GM18907 (cell line): ENCODE results near the gene SPAG5.

Experiments
- ATAC-seq: cut with Tn5 transposase; IDR thresholded peaks from one replicate; pipeline ENCODE4 v1.9.1; 2021; ENCODE audit warnings: mild to moderate bottlenecking, moderate library complexity; ENCODE audit not compliant: unreplicated experiment

Gene SPAG5, protein sequence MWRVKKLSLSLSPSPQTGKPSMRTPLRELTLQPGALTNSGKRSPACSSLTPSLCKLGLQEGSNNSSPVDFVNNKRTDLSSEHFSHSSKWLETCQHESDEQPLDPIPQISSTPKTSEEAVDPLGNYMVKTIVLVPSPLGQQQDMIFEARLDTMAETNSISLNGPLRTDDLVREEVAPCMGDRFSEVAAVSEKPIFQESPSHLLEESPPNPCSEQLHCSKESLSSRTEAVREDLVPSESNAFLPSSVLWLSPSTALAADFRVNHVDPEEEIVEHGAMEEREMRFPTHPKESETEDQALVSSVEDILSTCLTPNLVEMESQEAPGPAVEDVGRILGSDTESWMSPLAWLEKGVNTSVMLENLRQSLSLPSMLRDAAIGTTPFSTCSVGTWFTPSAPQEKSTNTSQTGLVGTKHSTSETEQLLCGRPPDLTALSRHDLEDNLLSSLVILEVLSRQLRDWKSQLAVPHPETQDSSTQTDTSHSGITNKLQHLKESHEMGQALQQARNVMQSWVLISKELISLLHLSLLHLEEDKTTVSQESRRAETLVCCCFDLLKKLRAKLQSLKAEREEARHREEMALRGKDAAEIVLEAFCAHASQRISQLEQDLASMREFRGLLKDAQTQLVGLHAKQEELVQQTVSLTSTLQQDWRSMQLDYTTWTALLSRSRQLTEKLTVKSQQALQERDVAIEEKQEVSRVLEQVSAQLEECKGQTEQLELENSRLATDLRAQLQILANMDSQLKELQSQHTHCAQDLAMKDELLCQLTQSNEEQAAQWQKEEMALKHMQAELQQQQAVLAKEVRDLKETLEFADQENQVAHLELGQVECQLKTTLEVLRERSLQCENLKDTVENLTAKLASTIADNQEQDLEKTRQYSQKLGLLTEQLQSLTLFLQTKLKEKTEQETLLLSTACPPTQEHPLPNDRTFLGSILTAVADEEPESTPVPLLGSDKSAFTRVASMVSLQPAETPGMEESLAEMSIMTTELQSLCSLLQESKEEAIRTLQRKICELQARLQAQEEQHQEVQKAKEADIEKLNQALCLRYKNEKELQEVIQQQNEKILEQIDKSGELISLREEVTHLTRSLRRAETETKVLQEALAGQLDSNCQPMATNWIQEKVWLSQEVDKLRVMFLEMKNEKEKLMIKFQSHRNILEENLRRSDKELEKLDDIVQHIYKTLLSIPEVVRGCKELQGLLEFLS

DNA sequence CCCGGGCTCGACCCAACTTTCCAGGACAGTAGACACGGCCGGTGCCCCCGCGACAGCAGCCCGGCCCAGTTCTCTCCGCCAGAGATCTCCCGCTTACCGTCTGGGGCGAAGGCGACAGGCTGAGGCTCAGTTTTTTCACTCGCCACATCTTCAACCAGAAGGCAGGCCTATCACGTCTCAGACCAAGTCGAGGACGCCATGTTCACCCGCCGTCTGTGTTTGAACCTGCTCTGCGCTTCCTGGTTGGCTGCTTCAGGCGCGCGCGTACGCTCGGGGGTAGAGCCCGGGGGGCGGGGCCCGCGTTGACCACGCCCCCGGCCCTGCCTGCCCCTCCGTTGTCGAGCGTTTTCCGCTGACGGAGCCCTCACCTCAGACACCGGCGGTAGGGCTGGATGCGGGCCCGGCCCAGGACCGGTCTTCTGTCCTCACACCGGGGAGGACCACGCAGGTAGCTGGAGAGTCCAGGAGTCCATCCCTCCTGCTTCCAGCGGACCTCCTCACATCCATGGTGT lies at the start of gene SPAG5:
SPAG5 (minus strand) TSS at position 227 of the 512 bp plus-strand sequence; CDS start at position 148, 79 bp downstream.
- peak; percentile 88 for ATAC-seq

DNA sequence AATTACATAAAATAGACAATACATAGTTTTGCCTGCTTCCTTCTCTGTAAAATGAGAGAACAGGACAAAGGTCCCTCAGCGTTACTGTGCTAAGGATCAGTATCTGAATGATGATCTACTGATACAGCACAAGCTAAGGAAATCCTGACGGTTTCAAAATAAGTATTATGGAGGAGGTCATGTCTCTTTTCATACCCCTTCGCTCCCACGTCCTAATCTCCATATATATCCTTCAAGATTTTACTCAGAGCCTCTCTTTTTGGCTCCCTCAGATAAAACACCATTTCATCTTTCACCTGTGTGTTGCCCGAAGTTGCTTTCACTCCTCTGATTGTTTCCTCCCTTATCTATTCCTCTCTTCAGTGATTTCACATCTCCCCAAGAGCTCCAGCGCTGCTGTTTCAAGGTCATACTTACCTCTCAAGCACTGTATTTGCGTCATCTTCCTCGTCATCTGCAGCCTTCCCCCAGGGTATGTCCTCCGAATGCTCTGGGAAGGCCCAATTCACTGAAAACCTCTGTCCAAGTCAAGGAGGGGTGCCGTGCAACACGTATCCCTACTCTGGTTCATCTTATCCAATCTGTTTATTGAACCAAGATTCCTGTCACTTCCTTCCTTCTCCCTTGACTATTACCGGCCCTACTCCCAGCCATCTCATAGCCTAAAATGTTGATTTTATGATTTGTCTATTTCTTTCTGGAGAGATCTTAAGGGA lies 47.4 kb upstream of the SPAG5 start:
- ATAC-seq = no peak

DNA sequence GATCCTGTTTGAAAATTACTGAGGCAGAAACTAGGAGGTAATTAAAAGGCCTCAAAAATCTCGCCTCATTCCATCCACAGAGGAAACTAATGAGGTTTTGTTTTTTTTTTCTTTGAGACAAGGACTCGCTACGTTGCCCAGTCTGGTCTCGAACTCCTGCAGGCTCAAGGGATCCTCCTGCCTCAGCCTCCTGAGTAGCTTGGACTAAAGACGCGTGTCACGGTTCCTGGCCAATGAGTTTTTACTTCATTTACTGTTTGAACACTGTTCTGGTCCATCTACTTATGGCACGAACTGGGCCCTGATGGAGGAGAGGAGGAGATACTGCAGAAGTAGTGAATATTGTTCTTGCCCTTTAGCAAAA lies 46.7 kb upstream of the SPAG5 start:
- peak; percentile 2 for ATAC-seq

DNA sequence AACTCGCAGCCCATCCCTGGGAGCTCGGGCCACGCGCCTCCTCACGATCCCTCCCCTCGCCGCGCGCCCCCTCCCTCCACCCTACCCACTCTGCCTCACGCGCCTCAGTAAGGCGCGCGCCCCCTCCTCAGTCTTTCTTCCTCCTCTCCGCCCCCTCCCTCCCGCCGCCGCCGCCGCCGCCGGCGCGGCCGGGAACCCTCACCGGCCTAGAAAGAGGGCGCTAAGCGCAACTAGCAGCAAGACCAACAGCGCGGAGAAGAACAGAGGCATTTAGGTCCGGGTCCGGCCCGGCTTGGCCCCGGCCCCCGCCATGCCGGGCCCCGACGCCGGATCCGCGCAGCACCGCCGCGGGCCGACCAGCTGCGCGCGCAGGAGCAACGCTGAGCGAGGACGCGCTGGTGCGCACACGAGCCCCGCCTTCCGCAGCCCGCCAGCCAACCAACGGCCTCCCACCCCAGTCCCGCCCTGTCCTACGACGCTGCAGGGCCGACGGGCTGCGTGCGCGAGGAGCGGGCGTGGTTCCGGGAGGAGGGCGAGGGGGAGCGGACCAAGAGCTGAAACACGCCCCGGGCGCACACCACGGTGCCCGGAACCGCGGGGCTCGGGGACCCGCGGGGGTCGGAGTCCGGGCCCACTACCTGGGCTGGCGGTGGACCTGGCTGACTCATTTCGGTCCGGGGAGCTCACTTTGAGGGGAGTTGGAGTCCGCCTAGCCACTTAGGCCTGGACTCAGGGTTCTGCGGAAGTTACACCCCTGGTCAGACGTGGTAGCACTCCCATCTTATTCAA lies 46.2 kb upstream of the SPAG5 start, which contains the start of gene BLTP2:
BLTP2 (minus strand) TSS at position 372 of the 789 bp plus-strand sequence; CDS start at position 270, 102 bp downstream.
- ATAC-seq = peak; percentile 89

DNA sequence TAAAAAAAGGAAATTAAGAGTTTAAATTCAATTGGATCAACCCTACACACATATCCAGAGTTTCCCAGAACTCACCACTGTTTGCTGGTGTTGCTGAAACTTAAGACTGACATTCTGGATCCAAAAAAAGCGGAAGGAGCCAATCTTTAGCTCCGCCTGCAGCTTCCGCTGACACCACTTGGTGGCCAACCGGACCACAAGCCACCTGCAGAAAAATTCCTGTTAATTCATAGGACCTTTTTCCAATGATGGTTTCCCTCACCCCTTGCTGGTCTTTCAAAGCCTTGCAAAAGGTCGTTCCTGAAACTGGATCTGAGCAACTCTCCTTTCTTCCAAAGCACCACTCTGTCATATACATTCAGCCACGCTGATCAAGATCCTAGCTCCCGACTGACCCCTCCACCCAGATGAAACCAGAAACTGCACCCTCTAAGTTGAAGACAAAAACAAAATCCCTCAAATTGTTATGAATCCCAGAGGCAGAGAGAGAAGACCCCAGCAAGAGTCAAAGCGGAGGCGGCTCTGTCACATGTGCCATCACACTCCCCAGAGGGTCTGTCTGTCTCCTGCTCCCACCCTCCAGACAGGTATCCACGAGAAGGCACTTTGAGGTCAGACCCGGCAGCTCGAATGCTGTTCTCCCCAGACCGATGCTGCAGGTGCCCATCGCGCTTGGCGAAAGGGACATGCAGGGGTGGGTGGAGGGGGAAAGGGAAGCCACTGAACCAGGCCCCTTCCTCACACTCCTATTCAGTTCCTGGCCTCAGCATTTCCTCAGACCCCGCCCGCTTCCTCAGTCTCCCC lies 45.4 kb upstream of the SPAG5 start:
- peak; percentile 29 for ATAC-seq

DNA sequence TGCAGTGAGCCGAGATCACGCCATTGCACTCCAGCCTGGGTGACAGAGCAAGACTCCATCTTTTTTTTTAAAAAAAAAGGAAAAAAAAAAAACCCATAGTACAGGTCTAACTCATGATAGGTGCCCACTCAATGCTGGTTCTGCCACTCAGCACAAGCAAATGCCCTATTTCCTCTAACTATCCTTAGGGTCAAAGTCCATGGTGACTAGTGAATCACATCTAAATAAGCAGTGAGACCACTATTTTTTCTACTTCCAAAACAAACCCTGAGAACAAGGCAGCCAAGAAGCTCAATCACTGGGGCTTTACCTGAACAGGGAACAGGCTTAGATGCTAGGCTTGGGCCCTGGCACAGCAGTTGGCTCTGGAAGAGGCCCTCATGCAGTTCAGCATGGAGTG lies 42.8 kb upstream of the SPAG5 start:
- no peak for ATAC-seq

DNA sequence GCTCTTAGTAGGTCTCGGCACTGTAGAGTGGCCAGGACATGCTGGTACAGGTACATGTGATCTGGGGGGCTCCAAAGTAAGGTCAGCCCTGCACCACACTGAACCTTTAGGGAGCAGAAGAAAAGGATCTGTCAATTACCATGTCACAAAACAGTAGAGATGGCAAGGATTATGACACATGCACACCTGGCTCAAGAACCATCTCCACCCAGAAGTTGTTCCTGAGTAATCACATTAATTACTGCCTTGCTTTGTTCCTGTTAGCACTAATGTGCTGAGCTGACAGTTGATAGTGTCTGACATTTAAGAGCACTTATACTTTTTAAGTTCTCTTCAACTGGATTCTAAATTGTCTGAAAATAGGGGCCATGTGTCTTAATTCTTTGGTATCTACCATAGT lies 36.7 kb upstream of the SPAG5 start:
- no peak for ATAC-seq

DNA sequence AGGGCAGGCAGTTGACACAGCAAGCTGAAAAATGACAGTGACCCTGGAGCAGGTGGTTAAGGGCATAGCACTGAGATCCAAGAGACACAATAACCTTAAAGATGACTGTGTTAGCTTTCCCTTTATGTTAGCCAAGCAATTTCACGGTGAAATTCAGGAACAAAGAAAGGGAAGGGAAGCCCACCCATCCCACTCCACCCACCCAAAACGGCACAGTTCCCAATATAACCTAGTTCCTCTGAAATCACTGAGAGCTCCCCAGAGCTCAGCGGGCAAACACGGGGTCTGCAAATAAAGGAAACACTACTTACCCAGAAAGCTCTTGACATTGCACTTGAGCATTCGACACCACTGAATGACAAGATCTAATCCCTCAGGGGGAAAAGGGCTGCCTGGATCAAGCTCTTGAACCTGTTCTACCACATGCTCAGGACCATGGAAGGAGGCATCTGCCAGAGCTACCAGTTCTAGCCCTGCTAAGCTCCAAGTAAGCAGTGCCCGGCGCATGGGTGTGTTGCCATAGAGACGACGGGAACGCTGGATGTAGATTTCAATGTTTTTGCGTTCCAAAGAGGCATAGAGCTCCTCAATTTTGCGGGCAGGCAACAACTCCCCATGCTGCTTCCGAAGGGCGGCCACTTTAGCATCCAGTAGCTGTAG lies 35.5 kb upstream of the SPAG5 start:
- ATAC-seq = no peak

DNA sequence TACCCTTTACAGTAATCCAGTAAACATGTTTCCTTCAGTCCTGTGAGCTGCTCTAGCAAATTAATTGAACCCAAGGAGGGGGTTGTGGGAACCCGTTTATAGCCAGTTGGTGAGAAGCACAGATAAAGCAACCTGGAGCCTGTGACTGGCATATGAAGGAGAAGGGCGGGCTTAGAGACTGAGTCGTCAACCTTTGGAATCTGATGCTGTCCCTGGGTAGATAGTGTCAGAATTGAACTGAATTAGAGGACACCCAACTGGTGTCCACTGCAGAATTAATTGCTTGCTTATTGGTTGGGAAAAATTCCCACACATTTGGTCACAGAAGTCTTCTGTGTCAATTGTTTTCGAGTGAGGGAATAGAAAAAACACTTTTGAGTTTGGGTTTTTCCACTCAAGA lies 28.0 kb upstream of the SPAG5 start:
- no peak for ATAC-seq

DNA sequence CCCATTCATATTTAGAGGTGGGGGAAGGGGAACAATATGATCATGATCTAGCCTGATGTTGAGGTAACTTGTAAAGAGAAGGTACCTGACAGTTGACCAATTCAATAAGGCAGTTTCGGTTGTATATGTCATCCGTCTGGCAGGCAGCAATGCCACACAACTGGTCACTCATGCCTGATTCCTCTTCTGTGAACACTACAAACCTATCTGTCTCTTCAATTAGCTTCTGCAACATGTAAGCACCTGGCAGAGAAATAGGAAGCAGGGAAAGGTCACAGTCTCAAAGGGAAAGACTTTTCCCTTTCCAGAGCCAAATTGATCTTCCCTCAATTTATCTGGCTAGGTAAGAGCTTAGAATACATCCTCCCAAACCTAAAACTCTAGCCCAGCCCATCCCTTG lies 25.3 kb upstream of the SPAG5 start:
- no peak for ATAC-seq

DNA sequence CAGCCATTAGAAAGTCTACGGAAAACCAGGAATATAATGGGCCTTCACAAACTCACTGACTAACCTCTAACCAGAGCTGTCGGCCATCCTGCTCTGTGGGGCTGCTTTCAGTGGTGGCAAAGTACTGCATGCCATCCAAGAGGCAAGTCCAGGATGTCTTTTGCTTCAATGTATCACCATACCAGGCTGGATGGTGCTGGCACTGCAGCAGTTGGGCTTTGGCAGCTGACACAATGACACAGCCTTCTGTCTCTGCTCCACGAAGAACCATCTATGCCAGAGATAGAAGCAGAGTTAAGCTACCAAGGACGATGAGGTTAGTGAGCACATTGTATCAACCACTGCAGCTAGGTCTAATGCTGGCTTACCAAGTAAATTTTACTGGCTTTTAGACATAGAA lies 24.9 kb upstream of the SPAG5 start:
- no peak for ATAC-seq

DNA sequence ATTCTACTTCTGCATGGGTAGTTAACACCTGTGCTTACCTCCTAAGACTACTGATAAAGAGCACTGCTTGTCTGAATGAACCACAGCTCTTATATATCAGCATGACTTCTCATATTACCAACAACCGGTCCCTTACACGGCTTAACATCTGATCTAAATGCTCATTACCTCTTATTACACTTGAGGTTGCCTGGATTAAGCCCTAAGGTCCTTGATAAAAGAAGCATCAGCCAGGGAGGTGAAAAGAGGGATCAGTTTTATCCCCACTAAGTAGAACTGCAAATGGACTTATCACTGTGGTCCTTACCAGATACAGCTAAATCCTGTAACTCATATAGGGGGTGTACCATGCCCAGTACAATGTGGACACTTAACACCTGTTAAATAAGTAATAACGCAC lies 23.4 kb upstream of the SPAG5 start:
- no peak for ATAC-seq

DNA sequence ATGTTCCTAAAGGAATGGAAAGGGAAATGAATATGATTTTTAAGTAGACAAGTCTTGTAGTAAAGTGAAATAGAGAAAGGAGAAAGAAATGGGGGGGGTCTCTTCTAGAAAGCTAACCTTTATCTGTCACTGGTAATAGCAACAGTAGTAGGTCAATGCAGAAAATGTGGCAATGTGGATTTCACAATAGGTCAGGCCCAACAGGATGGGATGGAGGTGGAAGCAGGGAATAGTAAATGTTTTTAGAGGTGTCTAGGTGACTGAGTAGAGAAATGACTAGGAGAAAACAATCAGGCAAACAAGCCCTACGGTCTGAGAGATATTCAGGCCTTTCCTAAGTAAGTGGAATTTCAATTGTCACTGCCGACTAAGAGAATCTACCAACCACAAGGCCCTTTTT lies 21.2 kb upstream of the SPAG5 start:
- ATAC-seq = no peak

DNA sequence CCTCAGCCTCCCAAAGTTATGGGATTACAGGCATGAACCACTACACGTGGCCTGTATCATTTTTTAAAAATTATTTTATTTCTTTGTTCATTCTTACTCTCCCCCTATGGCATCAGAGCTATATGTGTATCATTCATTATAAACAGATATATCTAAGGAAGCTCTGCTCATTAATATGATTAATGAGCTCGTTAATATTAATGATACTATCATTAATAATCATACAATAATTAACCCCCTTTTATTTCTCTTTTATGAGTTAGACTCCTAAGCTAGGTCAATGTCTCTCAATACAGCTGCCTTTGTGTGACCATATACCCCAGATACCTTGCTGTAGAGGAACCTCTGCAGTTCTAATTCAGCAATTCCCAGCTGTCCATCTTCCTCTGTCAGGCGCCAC lies 19.6 kb upstream of the SPAG5 start:
- no peak for ATAC-seq

DNA sequence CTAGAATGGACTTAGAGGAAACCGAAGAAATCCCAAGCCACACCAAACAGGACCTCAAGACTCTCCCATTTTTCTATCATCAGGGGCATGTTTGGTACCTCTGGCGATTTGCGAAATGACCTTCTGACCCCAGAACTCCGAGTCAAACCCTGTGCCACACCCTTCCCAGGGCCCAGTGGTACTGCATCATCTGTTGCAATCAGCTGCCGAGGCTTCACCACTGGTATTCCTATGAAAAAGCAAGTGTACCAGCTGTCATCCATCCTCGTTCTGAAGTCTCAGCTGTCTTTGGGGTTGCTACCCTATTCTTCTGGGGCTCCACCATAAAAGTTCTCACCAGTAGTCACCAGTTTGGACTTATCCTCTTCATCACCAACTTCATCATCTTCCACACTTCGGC lies 17.5 kb upstream of the SPAG5 start:
- ATAC-seq = no peak

DNA sequence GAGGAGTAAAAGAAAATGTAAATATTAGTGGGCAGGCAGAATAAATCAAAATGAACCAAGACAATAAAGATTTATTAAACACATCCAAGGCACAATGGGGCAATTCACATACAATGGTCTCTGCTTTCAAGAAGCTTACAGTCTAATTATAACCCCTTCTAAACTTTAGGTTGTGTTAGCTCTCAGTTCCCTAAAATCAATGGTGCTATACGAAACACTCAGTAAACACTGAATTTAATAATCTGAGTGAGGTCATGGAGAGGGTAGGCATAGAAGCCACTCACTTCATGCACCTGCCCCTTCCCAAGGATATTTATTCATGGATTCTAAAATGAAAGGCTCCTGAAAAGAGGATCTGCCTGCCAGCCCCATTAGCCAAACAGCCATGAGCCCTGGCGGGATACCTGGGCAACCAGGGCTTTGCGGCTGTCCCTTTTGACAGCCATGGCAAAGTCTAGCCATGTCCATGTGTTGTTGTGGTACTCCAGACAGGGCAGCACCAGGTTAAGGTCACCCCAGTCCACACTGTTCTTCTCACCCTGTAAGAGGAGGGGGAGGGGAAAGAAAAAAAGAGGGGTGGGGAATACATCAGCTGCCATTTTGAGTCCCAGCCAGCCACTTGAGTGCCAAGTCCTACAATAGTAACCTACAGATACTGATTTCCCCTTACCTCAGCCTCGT lies 16.6 kb upstream of the SPAG5 start:
- ATAC-seq = no peak

DNA sequence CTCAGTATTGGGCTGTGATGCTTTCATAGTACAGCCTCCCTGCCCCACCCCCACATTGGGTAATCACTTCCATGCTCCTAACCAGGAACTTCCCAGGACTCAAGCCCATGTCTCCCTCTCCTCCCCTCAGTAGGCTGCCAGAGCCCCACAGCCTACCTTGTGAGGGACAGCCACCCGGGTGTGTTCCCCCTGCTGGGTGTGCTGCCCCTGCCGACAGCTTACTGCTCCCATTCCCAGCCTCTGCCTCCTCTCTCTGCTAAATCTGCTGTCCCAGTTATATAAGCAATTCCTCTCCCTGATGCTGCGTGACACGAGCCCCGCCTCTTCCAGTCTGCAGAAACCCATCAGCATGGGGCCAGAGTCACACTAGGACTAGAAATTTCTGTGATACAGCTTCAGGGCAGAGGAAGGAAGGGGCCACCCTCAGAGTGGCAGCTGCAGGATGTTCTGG lies 15.1 kb upstream of the SPAG5 start, which contains the start of gene RSKR:
RSKR (minus strand) TSS at position 255 of the 451 bp plus-strand sequence; CDS start at position 231, 24 bp downstream.
- no peak for ATAC-seq
